ENCODE results near the gene UNK. TPM values are rescaled to one million over a fixed set of nuclear protein-coding genes. Genes with fewer than 3 reads are reported as not detected.

UNK gene
- total and polyA plus RNA-seq, 9 donors = 12.7 to 58.1 (median 39.9) TPM

DNA sequence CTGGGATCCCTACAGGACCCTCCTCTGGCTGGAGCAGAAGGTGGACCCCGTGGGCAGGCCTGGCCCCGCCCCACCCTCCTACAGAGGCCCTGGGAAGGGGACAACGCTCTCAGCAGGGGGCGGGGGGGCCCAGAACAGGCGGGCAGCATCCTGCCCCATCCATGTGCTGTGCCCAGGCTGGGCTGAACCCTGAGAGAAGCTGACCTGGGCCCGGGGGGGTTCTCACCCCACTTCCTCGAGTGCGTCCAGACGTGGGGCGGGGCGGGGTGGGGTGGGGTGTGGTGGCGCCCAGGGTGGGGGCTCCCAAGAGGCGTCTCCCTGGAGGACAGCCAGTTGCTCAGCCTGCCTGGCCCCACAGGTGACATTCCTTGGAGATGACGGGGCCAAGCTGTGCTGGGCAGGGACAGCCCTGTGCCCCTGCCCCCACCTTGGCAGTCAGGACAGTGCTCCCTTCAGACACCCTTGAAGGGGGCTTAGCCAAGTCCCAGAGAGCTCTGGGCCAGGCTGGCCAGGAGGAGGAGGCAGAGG lies 60.0 kb downstream of the UNK start:
- no peak for TF ChIP-seq EP300 (IDR thresholded peaks at IDR 0.05)
- TF ChIP-seq, protein P1, sequence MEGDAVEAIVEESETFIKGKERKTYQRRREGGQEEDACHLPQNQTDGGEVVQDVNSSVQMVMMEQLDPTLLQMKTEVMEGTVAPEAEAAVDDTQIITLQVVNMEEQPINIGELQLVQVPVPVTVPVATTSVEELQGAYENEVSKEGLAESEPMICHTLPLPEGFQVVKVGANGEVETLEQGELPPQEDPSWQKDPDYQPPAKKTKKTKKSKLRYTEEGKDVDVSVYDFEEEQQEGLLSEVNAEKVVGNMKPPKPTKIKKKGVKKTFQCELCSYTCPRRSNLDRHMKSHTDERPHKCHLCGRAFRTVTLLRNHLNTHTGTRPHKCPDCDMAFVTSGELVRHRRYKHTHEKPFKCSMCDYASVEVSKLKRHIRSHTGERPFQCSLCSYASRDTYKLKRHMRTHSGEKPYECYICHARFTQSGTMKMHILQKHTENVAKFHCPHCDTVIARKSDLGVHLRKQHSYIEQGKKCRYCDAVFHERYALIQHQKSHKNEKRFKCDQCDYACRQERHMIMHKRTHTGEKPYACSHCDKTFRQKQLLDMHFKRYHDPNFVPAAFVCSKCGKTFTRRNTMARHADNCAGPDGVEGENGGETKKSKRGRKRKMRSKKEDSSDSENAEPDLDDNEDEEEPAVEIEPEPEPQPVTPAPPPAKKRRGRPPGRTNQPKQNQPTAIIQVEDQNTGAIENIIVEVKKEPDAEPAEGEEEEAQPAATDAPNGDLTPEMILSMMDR (IDR thresholded peaks at IDR 0.05) = no peak
- TF ChIP-seq POLR2A (IDR thresholded peaks at IDR 0.05) = no peak
- H3K36me3 ChIP-seq = no peaks in the 10 kb centered on the region
- intact Hi-C loops (cut with DNase I) = no loop called here
- no peaks in the 10 kb centered on the region for H3K9me3 ChIP-seq
- no peak overlapping the region for H3K4me3 ChIP-seq
- WGBS, 3 donors = 40 to 46% (median 41%) methylated on average over 11 to 14 of the region's 14 CpGs
- peak overlapping the region in 1 of 2 donors; percentile 42 for H3K27ac ChIP-seq
- H3K4me1 ChIP-seq (ENCODE audit: insufficient read depth) = peaks cover 4% of the 10 kb centered on the region
- peak in 1 of 5 donors; percentile 37 for DNase-seq
- no peaks in the 10 kb centered on the region for H3K27me3 ChIP-seq

DNA sequence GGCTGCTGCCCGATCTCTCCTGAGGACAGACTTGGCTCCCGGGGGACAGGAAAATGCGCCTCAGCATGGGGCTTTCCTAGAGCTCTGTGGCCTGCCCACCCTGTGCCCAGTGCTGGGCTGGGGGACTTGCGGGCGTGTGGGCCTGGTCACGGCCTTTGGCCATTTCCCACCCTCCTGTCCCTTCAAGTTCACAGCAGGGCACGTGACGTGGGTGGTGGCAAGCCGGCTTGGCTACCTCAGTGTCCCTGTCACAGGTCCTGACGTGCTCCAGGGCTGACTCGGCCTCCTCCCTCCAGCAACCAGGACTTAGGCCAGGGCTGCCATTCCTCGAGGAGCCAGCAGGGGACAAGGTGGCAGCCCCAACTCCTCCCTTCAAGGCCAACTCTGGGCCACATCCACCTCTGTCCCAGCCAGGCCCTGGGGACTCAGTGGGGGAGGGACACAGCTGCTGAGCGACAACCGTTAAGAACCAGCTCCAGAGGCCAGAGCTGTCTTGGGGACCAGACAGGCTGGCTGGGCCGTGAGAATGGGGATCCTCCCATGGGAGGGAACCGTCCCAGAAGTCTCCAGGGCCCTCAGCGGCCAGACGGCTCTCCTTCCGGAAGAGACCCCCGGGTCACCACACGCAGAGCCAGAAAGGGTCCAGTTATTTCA lies 60.6 kb downstream of the UNK start:
- 50 to 52% (median 50%) methylated on average over 20 to 21 of the region's 21 CpGs for WGBS, 3 donors
- DNase-seq = peak in 3 of 5 donors; percentile 59 to 63 (median 61)
- Histone ChIP-seq H3K27ac (peak overlapping the region in 1 of 2 donors; percentile 42), H3K36me3 (no peaks in the 10 kb centered on the region), H3K27me3 (no peaks in the 10 kb centered on the region), H3K4me1 (ENCODE audit: insufficient read depth) (peaks cover 6% of the 10 kb centered on the region), H3K4me3 (no peak overlapping the region), H3K9me3 (no peaks in the 10 kb centered on the region)
- intact Hi-C loops (cut with DNase I) = no loop called here
- TF ChIP-seq POLR2A (IDR thresholded peaks at IDR 0.05) (no peak), EP300 (IDR thresholded peaks at IDR 0.05) (no peak)
- TF ChIP-seq, protein P1 (IDR thresholded peaks at IDR 0.05) = peak in 2 of 3 donors; percentile 55 to 63

DNA sequence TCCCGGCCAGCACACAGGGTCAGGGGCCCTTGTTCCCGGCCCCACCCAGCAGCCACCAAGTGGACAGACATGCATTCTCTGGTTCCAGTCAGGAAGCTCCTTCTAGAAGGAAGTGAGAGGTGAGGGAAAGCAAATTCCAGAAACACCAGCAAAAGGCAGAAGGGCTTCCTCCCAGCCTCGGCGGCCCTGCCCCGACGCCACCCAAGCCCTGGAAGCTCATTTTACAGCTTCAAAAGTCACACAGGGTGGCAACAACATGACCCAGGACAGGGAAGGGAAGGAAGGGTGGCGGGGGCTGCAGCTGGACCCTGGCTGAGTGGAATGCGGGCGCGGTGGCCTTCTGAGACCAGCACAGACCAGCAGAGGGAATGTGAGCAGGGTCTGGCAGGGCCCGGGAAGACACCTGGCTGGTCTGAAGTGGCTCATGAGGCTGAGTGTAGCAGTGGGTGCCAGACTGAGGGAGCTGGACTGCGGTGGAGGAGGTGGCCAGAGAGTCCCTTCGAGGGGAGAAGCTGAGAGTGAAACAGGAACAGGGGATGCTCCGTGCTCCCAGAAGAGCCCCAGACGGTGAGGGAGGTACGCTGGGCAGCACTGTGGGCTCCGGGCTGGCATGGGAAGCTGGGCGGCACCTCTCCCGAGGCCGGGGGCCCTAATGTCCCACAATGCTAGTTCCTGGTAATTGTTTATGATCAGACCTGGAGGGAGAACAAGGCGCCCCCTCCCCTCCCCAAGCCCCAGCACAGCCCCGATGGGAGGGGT lies 61.5 kb downstream of the UNK start:
- intact Hi-C loops (cut with DNase I) = no loop called here
- H3K9me3 ChIP-seq = no peaks in the 10 kb centered on the region
- no peaks in the 10 kb centered on the region for H3K27me3 ChIP-seq
- WGBS, 3 donors = 72 to 76% (median 72%) methylated on average over 22 of the region's 22 CpGs
- H3K4me1 ChIP-seq (ENCODE audit: insufficient read depth) = peaks cover 6% of the 10 kb centered on the region
- no peak for DNase-seq
- H3K4me3 ChIP-seq = no peak overlapping the region
- TF ChIP-seq, protein P1 (IDR thresholded peaks at IDR 0.05) = no peak
- TF ChIP-seq POLR2A (IDR thresholded peaks at IDR 0.05) = no peak
- TF ChIP-seq EP300 (IDR thresholded peaks at IDR 0.05) = no peak
- H3K36me3 ChIP-seq = no peaks in the 10 kb centered on the region
- no peak overlapping the region for H3K27ac ChIP-seq

DNA sequence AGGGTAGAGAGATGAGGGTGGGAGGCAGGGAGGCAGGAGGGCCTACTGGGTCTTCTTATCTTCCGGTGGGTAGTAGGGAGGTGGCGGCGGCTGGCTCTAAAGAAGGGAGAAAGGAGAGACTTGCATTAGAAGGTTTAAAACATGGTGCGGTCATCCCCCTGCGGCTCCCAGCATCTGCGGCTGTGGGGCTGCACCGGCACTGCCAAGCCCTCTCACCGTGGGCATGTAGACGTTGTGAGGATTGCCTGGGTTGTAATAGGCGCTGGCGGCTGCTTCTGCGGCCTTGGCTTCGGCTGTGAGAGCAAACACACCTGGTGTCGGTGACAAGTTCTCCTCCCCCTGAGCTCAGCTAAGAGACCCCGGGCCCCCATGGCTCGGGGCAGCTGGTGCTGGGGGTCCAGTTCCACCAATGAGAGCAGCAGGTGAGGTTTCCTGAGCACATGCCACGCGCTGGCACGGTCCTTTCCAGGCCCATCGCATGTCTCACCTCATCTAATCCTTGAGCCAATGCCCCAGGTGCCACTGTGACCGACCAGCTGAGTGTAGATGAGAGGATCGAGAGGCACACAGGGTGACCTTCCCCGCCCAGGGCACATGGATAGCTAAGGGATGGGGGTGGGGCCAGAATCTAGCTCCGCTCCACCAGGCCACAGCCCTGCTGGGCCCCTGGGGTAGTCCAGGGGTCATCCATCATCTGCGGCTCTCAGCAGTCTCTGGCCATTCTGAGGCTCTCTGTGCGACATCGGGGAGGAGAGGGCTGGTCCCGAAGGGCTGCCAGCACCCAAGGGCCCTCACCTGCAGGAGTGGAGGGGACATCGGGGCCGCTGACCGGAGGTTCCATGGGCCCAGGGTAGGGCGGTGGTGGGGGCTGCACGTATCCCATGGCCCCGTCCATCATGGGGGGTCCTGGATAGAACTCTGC lies 62.3 kb downstream of the UNK start:
- intact Hi-C loops (cut with DNase I) = no loop called here
- DNase-seq = peak in 1 of 5 donors; percentile 33

More for the DNA sequence above, 62.3 kb downstream of the UNK start:
- Histone ChIP-seq H3K9me3 (no peaks in the 10 kb centered on the region), H3K27ac (no peak overlapping the region), H3K4me1 (ENCODE audit: insufficient read depth) (peaks cover 6% of the 10 kb centered on the region), H3K4me3 (no peak overlapping the region), H3K27me3 (no peaks in the 10 kb centered on the region), H3K36me3 (no peaks in the 10 kb centered on the region)
- WGBS, 3 donors = 65 to 76% (median 70%) methylated on average over 26 to 34 of the region's 34 CpGs
- TF ChIP-seq, protein P1 (IDR thresholded peaks at IDR 0.05) = no peak
- TF ChIP-seq EP300 (IDR thresholded peaks at IDR 0.05) = no peak

All from ovary (tissue), 9 donors.